GM10266 (cell line): ENCODE results near the gene SPATA6L.

Experiments
- DNase-seq: peaks from one replicate; pipeline ENCODE4 v3.0.0; 2012; ENCODE audit errors: extremely low spot score
- CTCF ChIP-seq: IDR thresholded peaks from 2 replicates; pipeline ENCODE4 v1.5.1; 2012; ENCODE audit warnings: mild to moderate bottlenecking, low read depth; ENCODE audit not compliant: control insufficient read depth, insufficient read depth; ENCODE audit errors: missing control alignments

The SPATA6L gene

GRCh38 chr9:4686584-4686983, 20.3 kb upstream of the SPATA6L start:
- TF ChIP-seq CTCF: no peak
- no peak for DNase-seq

- TF ChIP-seq CTCF: no peak
- peak; percentile 16 for DNase-seq
Measured at GRCh38 chr9:4686112-4686511, 19.8 kb upstream of the SPATA6L start.

GRCh38 chr9:4684820-4685219, 18.5 kb upstream of the SPATA6L start:
- no peak for TF ChIP-seq CTCF
- no peak for DNase-seq

- no peak for DNase-seq
Measured at GRCh38 chr9:4680750-4681149, 14.5 kb upstream of the SPATA6L start.

GRCh38 chr9:4680173-4680525, 13.9 kb upstream of the SPATA6L start:
- no peak for DNase-seq
- TF ChIP-seq CTCF: no peak

More at GRCh38 chr9:4680750-4681149, 14.5 kb upstream of the SPATA6L start:
- no peak for TF ChIP-seq CTCF

- peak; percentile 90 for DNase-seq
- peak; percentile 40 for TF ChIP-seq CTCF
Measured at GRCh38 chr9:4679268-4680172, 13.2 kb upstream of the SPATA6L start, which contains the start of gene CDC37L1. Gene CDC37L1 (plus strand): TSS chr9:4679569. CDS start chr9:4679768, 199 bp downstream.

- peak; percentile 22 for DNase-seq
Measured at GRCh38 chr9:4678679-4679267, 12.5 kb upstream of the SPATA6L start.

More at GRCh38 chr9:4678679-4679267, 12.5 kb upstream of the SPATA6L start:
- no peak for TF ChIP-seq CTCF
